ENCODE results near the gene BRINP1.

Gene BRINP1

DNA sequence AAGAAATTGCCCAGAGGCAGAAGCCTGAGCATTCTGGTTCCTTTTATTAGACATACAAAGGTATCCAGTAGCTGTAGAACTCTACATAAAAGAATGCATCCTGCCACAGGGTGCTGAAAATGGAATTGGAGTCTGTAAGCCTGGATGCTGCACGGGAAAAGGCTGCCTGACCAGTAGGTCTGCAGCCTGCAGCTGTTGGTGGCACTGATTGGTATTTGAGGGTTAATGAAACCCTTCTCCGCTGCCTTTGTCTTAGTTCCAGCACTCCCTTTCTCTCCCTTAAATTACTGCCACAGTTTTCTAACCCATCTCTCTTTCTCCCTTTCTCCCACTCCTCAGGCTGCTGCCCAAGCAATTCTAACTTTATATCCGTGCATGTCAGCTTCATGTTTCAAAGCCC is 64.7 kb downstream of the BRINP1 start:
- Histone ChIP-seq H3K27me3 (ENCODE audit: insufficient read depth, low read length, poor library complexity, severe bottlenecking) (no peaks in the 10 kb centered on the region), H3K79me2 (ENCODE audit: insufficient read depth, low read length) (no peaks in the 10 kb centered on the region)
- TF ChIP-seq, protein P1, sequence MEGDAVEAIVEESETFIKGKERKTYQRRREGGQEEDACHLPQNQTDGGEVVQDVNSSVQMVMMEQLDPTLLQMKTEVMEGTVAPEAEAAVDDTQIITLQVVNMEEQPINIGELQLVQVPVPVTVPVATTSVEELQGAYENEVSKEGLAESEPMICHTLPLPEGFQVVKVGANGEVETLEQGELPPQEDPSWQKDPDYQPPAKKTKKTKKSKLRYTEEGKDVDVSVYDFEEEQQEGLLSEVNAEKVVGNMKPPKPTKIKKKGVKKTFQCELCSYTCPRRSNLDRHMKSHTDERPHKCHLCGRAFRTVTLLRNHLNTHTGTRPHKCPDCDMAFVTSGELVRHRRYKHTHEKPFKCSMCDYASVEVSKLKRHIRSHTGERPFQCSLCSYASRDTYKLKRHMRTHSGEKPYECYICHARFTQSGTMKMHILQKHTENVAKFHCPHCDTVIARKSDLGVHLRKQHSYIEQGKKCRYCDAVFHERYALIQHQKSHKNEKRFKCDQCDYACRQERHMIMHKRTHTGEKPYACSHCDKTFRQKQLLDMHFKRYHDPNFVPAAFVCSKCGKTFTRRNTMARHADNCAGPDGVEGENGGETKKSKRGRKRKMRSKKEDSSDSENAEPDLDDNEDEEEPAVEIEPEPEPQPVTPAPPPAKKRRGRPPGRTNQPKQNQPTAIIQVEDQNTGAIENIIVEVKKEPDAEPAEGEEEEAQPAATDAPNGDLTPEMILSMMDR (conservative IDR thresholded peaks at IDR 0.05; ENCODE audit: low read length): no peak
- TF ChIP-seq EZH2phosphoT487 (IDR thresholded peaks at IDR 0.05; ENCODE audit: borderline replicate concordance): no peak

DNA sequence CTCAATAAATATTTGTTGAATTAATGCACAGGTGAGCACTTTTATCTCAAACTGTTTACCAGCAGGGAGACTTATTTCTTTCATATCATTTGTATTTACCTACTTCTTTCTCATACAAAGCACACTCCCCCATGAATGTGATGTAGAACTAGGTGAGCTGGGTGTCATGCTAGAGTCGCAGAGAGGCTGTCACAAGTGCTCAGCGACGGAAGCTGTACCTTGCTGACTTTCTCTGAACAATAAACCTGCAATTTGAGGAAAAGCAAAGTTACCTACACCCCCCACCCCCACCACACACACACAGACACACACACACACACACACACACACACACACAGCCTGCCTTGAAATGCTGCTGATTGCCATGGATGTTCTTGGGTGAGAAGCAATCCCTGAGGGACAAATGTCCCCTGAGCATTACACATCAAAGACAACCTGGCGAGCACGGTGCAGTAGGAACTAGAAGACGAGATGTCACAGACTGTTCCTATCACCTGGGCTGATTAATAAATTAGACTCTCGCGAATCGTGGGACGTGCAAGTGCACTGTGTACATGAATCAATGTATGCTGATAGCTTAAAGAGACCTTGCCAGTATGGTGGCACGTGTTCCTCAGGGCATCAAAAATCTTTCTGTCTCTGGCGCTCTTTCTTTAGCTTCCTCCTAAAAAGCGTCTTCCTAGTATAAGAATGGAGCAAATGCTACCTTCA is 66.1 kb downstream of the BRINP1 start:
- TF ChIP-seq, protein P1 (conservative IDR thresholded peaks at IDR 0.05; ENCODE audit: low read length): no peak
- no peak for TF ChIP-seq EZH2phosphoT487 (IDR thresholded peaks at IDR 0.05; ENCODE audit: borderline replicate concordance)
- no peaks in the 10 kb centered on the region for H3K4me1 ChIP-seq (ENCODE audit: insufficient read depth, low read length, poor library complexity, severe bottlenecking)
- H3K36me3 ChIP-seq (ENCODE audit: insufficient read depth, low read length): no peaks in the 10 kb centered on the region
- no peak overlapping the region for H3K4me2 ChIP-seq (ENCODE audit: low read depth, low read length, poor library complexity, severe bottlenecking)
- H3K27me3 ChIP-seq (ENCODE audit: insufficient read depth, low read length, poor library complexity, severe bottlenecking): no peaks in the 10 kb centered on the region
- no peak overlapping the region for H3K4me3 ChIP-seq (ENCODE audit: low read length, poor library complexity, severe bottlenecking)
- no peak overlapping the region for H2AFZ ChIP-seq (ENCODE audit: low read length)
- H4K20me1 ChIP-seq (ENCODE audit: insufficient read depth, low read length, poor library complexity, severe bottlenecking): no peaks in the 10 kb centered on the region
- H3K9me3 ChIP-seq (ENCODE audit: insufficient read depth, low read depth, low read length): no peaks in the 10 kb centered on the region
- no peak overlapping the region for H3K9ac ChIP-seq (ENCODE audit: low read depth, low read length, poor library complexity, severe bottlenecking)
- H3K79me2 ChIP-seq (ENCODE audit: insufficient read depth, low read length): no peaks in the 10 kb centered on the region
- no peaks in the 10 kb centered on the region for H3F3A ChIP-seq (ENCODE audit: low read depth)
- H3K9me2 ChIP-seq (replicated peaks; ENCODE audit: low read depth, low read length): no peaks in the 10 kb centered on the region

More for the DNA sequence above, 64.7 kb downstream of the BRINP1 start:
- Histone ChIP-seq H3K4me2 (ENCODE audit: low read depth, low read length, poor library complexity, severe bottlenecking) (no peak overlapping the region), H2AFZ (ENCODE audit: low read length) (no peak overlapping the region), H3F3A (ENCODE audit: low read depth) (no peaks in the 10 kb centered on the region), H3K36me3 (ENCODE audit: insufficient read depth, low read length) (no peaks in the 10 kb centered on the region), H3K4me3 (ENCODE audit: low read length, poor library complexity, severe bottlenecking) (no peak overlapping the region), H4K20me1 (ENCODE audit: insufficient read depth, low read length, poor library complexity, severe bottlenecking) (no peaks in the 10 kb centered on the region), H3K9me3 (ENCODE audit: insufficient read depth, low read depth, low read length) (no peaks in the 10 kb centered on the region), H3K4me1 (ENCODE audit: insufficient read depth, low read length, poor library complexity, severe bottlenecking) (no peaks in the 10 kb centered on the region), H3K9me2 (replicated peaks; ENCODE audit: low read depth, low read length) (no peaks in the 10 kb centered on the region), H3K9ac (ENCODE audit: low read depth, low read length, poor library complexity, severe bottlenecking) (no peak overlapping the region)

DNA sequence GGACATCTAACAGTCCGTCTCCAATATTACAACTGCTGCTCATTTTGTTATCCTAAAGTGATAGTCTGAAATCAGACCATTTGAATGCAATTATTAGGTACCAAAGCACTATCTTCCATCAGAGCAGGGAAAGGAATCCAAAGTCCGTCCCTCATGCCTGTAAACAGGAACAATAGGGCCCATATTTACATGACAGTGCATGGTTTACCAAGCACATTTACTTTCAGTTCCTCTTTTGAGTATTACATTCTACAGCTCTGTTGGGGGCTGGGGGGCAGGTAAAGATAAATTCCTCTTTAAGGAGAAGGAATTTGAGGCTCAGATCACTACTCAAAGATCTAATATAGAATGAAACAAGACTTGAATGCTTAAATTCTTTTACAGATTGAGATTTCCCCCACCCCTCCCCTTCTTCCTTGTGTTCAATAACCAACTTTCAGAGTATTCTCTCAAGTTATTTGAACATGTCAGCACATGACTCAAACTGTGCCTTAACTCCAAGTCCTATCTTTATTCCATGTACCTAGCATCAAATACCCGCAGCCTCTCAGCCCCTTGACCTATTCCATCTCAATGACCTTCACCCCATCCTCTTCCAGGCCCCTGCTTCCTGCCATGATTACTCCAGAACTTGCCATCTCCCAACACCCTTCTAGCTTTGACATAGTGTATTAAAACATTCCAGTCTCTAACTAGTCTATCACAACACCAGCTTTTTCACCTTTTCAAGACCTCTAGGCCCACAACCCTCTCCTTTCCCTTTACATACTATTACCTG is 71.0 kb downstream of the BRINP1 start:
- Histone ChIP-seq H4K20me1 (ENCODE audit: insufficient read depth, low read length, poor library complexity, severe bottlenecking) (no peaks in the 10 kb centered on the region), H2AFZ (ENCODE audit: low read length) (no peak overlapping the region), H3K27me3 (ENCODE audit: insufficient read depth, low read length, poor library complexity, severe bottlenecking) (no peaks in the 10 kb centered on the region), H3K79me2 (ENCODE audit: insufficient read depth, low read length) (no peaks in the 10 kb centered on the region), H3K4me1 (ENCODE audit: insufficient read depth, low read length, poor library complexity, severe bottlenecking) (no peaks in the 10 kb centered on the region), H3K9ac (ENCODE audit: low read depth, low read length, poor library complexity, severe bottlenecking) (no peak overlapping the region), H3F3A (ENCODE audit: low read depth) (no peaks in the 10 kb centered on the region), H3K9me2 (replicated peaks; ENCODE audit: low read depth, low read length) (no peaks in the 10 kb centered on the region), H3K4me2 (ENCODE audit: low read depth, low read length, poor library complexity, severe bottlenecking) (no peak overlapping the region), H3K9me3 (ENCODE audit: insufficient read depth, low read depth, low read length) (no peaks in the 10 kb centered on the region), H3K4me3 (ENCODE audit: low read length, poor library complexity, severe bottlenecking) (no peak overlapping the region), H3K36me3 (ENCODE audit: insufficient read depth, low read length) (no peaks in the 10 kb centered on the region)
- TF ChIP-seq, protein P1 (conservative IDR thresholded peaks at IDR 0.05; ENCODE audit: low read length): no peak
- no peak for TF ChIP-seq EZH2phosphoT487 (IDR thresholded peaks at IDR 0.05; ENCODE audit: borderline replicate concordance)
